NCI-H2081 (cell line): ENCODE results near the gene MTOR.
"Not testable (repeated sequence)": the region's sequence is repeated elsewhere in the genome, so short reads cannot be mapped to it uniquely, and the experiment has no call there.

Source experiments
- DNase-seq, 2 experiments: peaks; one replicate each; lab custom pipeline; 2025; lab: John Stamatoyannopoulos, UW

The MTOR gene

GRCh38 chr1:11109047-11109760 is 153.1 kb downstream of the MTOR start:
- no peak for DNase-seq

- DNase-seq: no peak
These were observed 154.8 kb downstream of the MTOR start for GRCh38 chr1:11107599-11107998.

GRCh38 chr1:11105586-11105985 is 156.8 kb downstream of the MTOR start:
- no peak for DNase-seq

- DNase-seq: no peak
These were observed 161.0 kb downstream of the MTOR start for GRCh38 chr1:11101347-11101746.

- DNase-seq: not testable (repeated sequence)
These were observed 161.5 kb downstream of the MTOR start for GRCh38 chr1:11100806-11101205.

GRCh38 chr1:11100149-11100493 is 162.2 kb downstream of the MTOR start:
- DNase-seq: no peak

- peak; percentile 88 to 90 for DNase-seq
These were observed 162.8 kb downstream of the MTOR start, which contains the start of gene EXOSC10 for GRCh38 chr1:11099310-11100148. Gene EXOSC10 (minus strand): TSS chr1:11099869. CDS start chr1:11099831, 38 bp downstream.

- DNase-seq: no peak
These were observed 163.4 kb downstream of the MTOR start for GRCh38 chr1:11098931-11099309.

- DNase-seq: not testable (repeated sequence)
These were observed 178.6 kb downstream of the MTOR start for GRCh38 chr1:11083784-11084183.

GRCh38 chr1:11080931-11081330 is 181.4 kb downstream of the MTOR start:
- DNase-seq: no peak

GRCh38 chr1:11078631-11079030 is 183.7 kb downstream of the MTOR start:
- DNase-seq: no peak

GRCh38 chr1:11073398-11073797 is 189.0 kb downstream of the MTOR start:
- not testable (repeated sequence) for DNase-seq

- DNase-seq: peak; percentile 65 to 87
These were observed 190.0 kb downstream of the MTOR start for GRCh38 chr1:11072216-11072917.

GRCh38 chr1:11071463-11072215 is 190.7 kb downstream of the MTOR start:
- peak; percentile 72 to 94 for DNase-seq

- DNase-seq: no peak
These were observed 191.5 kb downstream of the MTOR start for GRCh38 chr1:11070876-11071275.

- no peak for DNase-seq
These were observed 193.5 kb downstream of the MTOR start for GRCh38 chr1:11068600-11069473.

- peak; percentile 16 to 25 for DNase-seq
These were observed 194.4 kb downstream of the MTOR start for GRCh38 chr1:11067716-11068599.

GRCh38 chr1:11065796-11066195 is 196.6 kb downstream of the MTOR start:
- no peak for DNase-seq

GRCh38 chr1:11064942-11065341 is 197.4 kb downstream of the MTOR start:
- DNase-seq: no peak
